Measurements from ENCODE around the gene OSBPL9.

The OSBPL9 gene

DNA sequence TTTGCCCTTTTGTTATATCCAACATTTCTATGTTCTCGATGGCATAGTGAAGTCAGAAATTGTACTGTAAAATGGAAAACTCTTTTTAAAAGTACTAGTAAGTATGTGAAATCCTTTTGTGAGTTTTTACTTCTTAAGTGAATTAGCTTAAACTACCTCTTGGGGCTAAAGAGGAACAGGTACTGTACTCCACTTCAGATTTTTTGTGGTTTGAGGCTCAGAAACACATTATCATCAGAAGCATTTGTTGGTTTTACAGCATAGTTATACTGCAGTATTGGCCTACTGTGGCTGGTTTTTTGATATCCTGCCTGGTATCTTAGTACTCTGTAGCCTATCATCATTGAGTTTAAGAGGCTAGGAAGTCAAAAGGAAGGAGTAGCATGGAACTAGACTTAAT, 144.5 kb downstream of the OSBPL9 start:
- Histone ChIP-seq H3K4me3 (ENCODE audit: severe bottlenecking) (no peak overlapping the region), H3K27ac (ENCODE audit: poor library complexity, severe bottlenecking) (peak overlapping the region; percentile 2), H3K9me3 (ENCODE audit: severe bottlenecking) (no peaks in the 10 kb centered on the region), H3K36me3 (ENCODE audit: low read depth) (peaks cover 54% of the 10 kb centered on the region), H3K27me3 (ENCODE audit: insufficient read depth, poor library complexity, severe bottlenecking) (no peaks in the 10 kb centered on the region), H3K4me1 (ENCODE audit: insufficient read depth, poor library complexity, severe bottlenecking) (peaks cover 9% of the 10 kb centered on the region)
- DNase-seq (ENCODE audit: low spot score) (no peak), ATAC-seq (ENCODE audit: low read depth) (no peak)
- TF ChIP-seq, protein P1, sequence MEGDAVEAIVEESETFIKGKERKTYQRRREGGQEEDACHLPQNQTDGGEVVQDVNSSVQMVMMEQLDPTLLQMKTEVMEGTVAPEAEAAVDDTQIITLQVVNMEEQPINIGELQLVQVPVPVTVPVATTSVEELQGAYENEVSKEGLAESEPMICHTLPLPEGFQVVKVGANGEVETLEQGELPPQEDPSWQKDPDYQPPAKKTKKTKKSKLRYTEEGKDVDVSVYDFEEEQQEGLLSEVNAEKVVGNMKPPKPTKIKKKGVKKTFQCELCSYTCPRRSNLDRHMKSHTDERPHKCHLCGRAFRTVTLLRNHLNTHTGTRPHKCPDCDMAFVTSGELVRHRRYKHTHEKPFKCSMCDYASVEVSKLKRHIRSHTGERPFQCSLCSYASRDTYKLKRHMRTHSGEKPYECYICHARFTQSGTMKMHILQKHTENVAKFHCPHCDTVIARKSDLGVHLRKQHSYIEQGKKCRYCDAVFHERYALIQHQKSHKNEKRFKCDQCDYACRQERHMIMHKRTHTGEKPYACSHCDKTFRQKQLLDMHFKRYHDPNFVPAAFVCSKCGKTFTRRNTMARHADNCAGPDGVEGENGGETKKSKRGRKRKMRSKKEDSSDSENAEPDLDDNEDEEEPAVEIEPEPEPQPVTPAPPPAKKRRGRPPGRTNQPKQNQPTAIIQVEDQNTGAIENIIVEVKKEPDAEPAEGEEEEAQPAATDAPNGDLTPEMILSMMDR (IDR thresholded peaks at IDR 0.05; ENCODE audit: poor library complexity, severe bottlenecking): no peak

DNA sequence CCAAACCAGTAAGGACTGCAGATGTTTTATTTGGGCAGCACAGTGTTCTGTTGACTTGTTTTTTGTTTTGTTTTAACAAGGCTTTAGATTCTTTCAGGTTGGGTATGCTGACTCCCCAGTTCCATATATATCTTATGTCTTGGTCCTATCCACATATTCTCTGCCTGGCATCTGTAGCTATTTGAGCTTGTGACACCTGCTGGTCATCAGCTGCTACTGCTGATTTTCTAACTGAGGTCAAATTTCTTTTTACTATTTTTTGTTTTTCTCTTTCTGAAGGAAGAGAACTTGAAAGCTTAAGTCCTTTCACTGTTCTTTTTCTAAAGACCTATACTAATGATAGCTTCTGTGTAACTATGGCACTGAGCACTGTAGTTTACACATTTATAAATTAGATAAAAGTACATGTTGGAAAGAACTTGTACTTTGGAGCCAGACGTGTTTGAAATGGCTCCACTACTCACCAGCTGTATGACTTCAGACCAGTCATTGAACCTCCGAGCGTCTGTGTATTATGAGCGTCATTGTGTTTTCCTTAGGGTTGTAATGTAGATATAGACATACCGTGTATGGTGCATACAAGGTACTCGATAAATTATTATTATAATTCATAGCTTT, 152.2 kb downstream of the OSBPL9 start:
- Histone ChIP-seq H3K4me1 (ENCODE audit: insufficient read depth, poor library complexity, severe bottlenecking) (no peaks in the 10 kb centered on the region), H3K27me3 (ENCODE audit: insufficient read depth, poor library complexity, severe bottlenecking) (no peaks in the 10 kb centered on the region), H3K9me3 (ENCODE audit: severe bottlenecking) (no peaks in the 10 kb centered on the region), H3K27ac (ENCODE audit: poor library complexity, severe bottlenecking) (no peak overlapping the region), H3K4me3 (ENCODE audit: severe bottlenecking) (no peak overlapping the region), H3K36me3 (ENCODE audit: low read depth) (peaks cover 79% of the 10 kb centered on the region)
- DNase-seq (ENCODE audit: low spot score) (no peak), ATAC-seq (ENCODE audit: low read depth) (peak; percentile 65; the same call in 1 of the 3 replicates)
- TF ChIP-seq, protein P1 (IDR thresholded peaks at IDR 0.05; ENCODE audit: poor library complexity, severe bottlenecking): peak; percentile 96

DNA sequence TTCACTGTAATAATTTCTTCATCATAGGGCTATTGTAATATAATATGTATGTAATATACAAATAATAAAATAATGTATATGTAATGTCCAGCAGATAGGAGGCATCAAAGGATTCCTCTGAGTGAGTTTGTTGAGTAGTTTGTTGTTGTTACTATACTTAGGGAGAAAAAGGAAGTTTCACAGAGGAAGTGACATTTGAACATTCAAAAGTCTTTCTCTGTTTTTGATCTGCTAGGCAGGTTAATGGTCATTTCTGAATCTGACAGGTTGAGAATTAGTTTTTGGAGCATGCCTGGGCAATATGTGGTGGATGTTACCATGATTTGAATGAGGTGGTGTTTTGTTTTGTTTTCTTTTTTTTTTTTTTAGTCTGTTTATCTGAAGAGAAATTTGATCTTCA, 159.5 kb downstream of the OSBPL9 start:
- Histone ChIP-seq H3K4me1 (ENCODE audit: insufficient read depth, poor library complexity, severe bottlenecking) (no peaks in the 10 kb centered on the region), H3K27me3 (ENCODE audit: insufficient read depth, poor library complexity, severe bottlenecking) (no peaks in the 10 kb centered on the region), H3K4me3 (ENCODE audit: severe bottlenecking) (no peak overlapping the region), H3K36me3 (ENCODE audit: low read depth) (peaks cover 78% of the 10 kb centered on the region), H3K27ac (ENCODE audit: poor library complexity, severe bottlenecking) (no peak overlapping the region), H3K9me3 (ENCODE audit: severe bottlenecking) (no peaks in the 10 kb centered on the region)
- TF ChIP-seq, protein P1 (IDR thresholded peaks at IDR 0.05; ENCODE audit: poor library complexity, severe bottlenecking): no peak
- DNase-seq (ENCODE audit: low spot score) (no peak), ATAC-seq (ENCODE audit: low read depth) (no peak)

DNA sequence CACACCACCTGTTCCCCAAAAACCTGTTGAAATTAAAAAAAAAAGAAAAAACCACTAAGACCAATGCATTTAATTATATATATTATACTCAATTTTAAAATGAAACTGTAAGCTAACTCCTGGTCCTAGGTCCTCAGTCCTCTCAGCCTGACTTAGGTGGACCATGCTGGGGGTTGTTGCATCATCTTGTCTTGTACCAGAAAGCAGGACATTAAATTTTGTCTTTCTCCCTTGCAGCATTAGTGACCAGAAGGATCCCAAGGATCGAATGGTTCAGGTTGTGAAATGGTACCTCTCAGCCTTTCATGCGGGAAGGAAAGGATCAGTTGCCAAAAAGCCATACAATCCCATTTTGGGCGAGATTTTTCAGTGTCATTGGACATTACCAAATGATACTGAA, 164.0 kb downstream of the OSBPL9 start:
- H3K36me3 ChIP-seq (ENCODE audit: low read depth): peaks cover 80% of the 10 kb centered on the region
- H3K4me3 ChIP-seq (ENCODE audit: severe bottlenecking): no peak overlapping the region
- DNase-seq (ENCODE audit: low spot score): no peak
- no peaks in the 10 kb centered on the region for H3K27me3 ChIP-seq (ENCODE audit: insufficient read depth, poor library complexity, severe bottlenecking)
- no peak for ATAC-seq (ENCODE audit: low read depth)
- H3K27ac ChIP-seq (ENCODE audit: poor library complexity, severe bottlenecking): no peak overlapping the region
- TF ChIP-seq, protein P1 (IDR thresholded peaks at IDR 0.05; ENCODE audit: poor library complexity, severe bottlenecking): no peak
- H3K4me1 ChIP-seq (ENCODE audit: insufficient read depth, poor library complexity, severe bottlenecking): no peaks in the 10 kb centered on the region
- H3K9me3 ChIP-seq (ENCODE audit: severe bottlenecking): no peaks in the 10 kb centered on the region

DNA sequence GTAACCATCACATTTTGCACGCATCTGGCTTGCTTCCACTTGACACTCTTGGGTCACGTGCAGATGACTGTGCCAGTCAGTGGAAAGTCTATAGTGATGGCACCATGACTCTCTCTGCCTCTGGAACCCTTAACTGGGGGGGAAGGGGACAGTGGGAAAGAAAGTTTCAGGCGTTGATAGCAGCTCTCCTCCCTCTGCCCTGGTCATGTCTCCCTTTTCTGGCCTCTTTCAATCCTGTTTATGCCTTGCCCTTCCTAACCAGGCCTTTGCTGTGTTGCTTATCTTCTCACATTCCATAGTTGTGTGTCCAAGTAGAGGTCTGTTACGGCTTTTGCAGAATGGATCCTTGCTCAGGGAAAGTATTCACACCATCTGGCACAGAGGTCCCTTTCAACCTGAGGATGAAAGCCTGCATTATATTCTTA, 168.1 kb downstream of the OSBPL9 start:
- no peak overlapping the region for H3K27ac ChIP-seq (ENCODE audit: poor library complexity, severe bottlenecking)
- ATAC-seq (ENCODE audit: low read depth): no peak
- H3K4me1 ChIP-seq (ENCODE audit: insufficient read depth, poor library complexity, severe bottlenecking): no peaks in the 10 kb centered on the region
- no peak overlapping the region for H3K4me3 ChIP-seq (ENCODE audit: severe bottlenecking)
- DNase-seq (ENCODE audit: low spot score): no peak
- no peaks in the 10 kb centered on the region for H3K9me3 ChIP-seq (ENCODE audit: severe bottlenecking)
- H3K27me3 ChIP-seq (ENCODE audit: insufficient read depth, poor library complexity, severe bottlenecking): no peaks in the 10 kb centered on the region
- H3K36me3 ChIP-seq (ENCODE audit: low read depth): peaks cover 90% of the 10 kb centered on the region
- TF ChIP-seq, protein P1 (IDR thresholded peaks at IDR 0.05; ENCODE audit: poor library complexity, severe bottlenecking): no peak

Data from RWPE2 (cell line).